ENCODE measurements around the gene SLC22A7.

GRCh38 chr6:43268355-43268700 lies 29.7 kb upstream of the SLC22A7 start:
- TF ChIP-seq TEAD4 (IDR thresholded peaks at IDR 0.05) (no peak), TAF1 (IDR thresholded peaks at IDR 0.05; ENCODE audit: low read depth) (no peak), CREB1 (IDR thresholded peaks at IDR 0.05; ENCODE audit: low read depth) (no peak), MAX (IDR thresholded peaks at IDR 0.05) (no peak), NFIC (IDR thresholded peaks at IDR 0.05) (no peak), RAD21 (IDR thresholded peaks at IDR 0.05; ENCODE audit: low read depth) (no peak), ZBTB7A (IDR thresholded peaks at IDR 0.05; ENCODE audit: low read depth) (no peak), YY1 (IDR thresholded peaks at IDR 0.05; ENCODE audit: low read depth) (no peak), REST (IDR thresholded peaks at IDR 0.05; ENCODE audit: low read depth) (no peak), TCF12 (IDR thresholded peaks at IDR 0.05; ENCODE audit: low read depth) (no peak), EP300 (IDR thresholded peaks at IDR 0.05; ENCODE audit: borderline replicate concordance) (no peak), USF1 (IDR thresholded peaks at IDR 0.05) (no peak), CEBPB (IDR thresholded peaks at IDR 0.05) (no peak), FOXM1 (IDR thresholded peaks at IDR 0.05; ENCODE audit: borderline replicate concordance, low read depth) (no peak)

Measured in Ishikawa (cell line).